Myocyte (in vitro differentiated cells): Measurements from ENCODE around the gene PSMD7. TPM values are rescaled to one million over a fixed set of nuclear protein-coding genes. Genes with fewer than 3 reads are reported as not detected.

ENCODE experiments used
- total RNA-seq: library from RNA; depleted of rRNA; stranded (reverse); fragments of >200 nt; gene quantifications from 2 replicates; pipeline ENCODE4 v1.2.3, GENCODE V29; 2014

PSMD7 gene
- total RNA-seq, 1 donor from 2014 or later: 144 TPM

Other genes with a start within 250 kb of the PSMD7 start
- gene NPIPB15, start 79.5 kb downstream of the PSMD7 start, total RNA-seq: 1.0 and 1.2 TPM in 2 replicates
- 1.2 and 1.6 TPM in 2 replicates for gene CLEC18B, start 124.7 kb downstream of the PSMD7 start, total RNA-seq